Dendritic cell treated with granulocyte-macrophage colony-stimulating factor and Interleukin-4, amounts not matched to agents 40 ng/mL and 50 ng/mL, for 4 days (primary cell): ENCODE results near the gene BCL2.
"Not testable (repeated sequence)": the region's sequence is repeated elsewhere in the genome, so short reads cannot be mapped to it uniquely, and the experiment has no call there.

Source experiments
- H3K27ac Mint-ChIP-seq: one replicate; pipeline ENCODE4 v1.8.0; 2022; ENCODE audit warnings: mild to moderate bottlenecking, mixed read lengths
- H3K27me3 Mint-ChIP-seq: one replicate; pipeline ENCODE4 v1.8.0; 2022; ENCODE audit warnings: mild to moderate bottlenecking, mixed read lengths
- H3K36me3 Mint-ChIP-seq: one replicate; pipeline ENCODE4 v1.8.0; 2022; ENCODE audit warnings: low read depth, mixed read lengths
- H3K4me1 Mint-ChIP-seq: one replicate; pipeline ENCODE4 v1.8.0; 2022; ENCODE audit warnings: low read depth, mixed read lengths
- H3K4me3 Mint-ChIP-seq: one replicate; pipeline ENCODE4 v1.8.0; 2022; ENCODE audit warnings: mild to moderate bottlenecking, moderate library complexity, mixed read lengths
- H3K9me3 Mint-ChIP-seq: one replicate; pipeline ENCODE4 v1.8.0; 2022; ENCODE audit warnings: mixed read lengths
- intact Hi-C: fragments of 100-400 bp; cut with micrococcal nuclease; formaldehyde crosslinking; loops from one replicate; pipeline ENCODE4 v1.15.0; 2022

The BCL2 gene

GRCh38 chr18:63319383-63320122 is at the start of gene BCL2:
BCL2 (minus strand) TSS chr18:63319769.
- Mint-ChIP-seq H3K36me3 (no peaks in the 10 kb centered on the region), H3K4me1 (peaks cover 43% of the 10 kb centered on the region), H3K27me3 (peaks cover 22% of the 10 kb centered on the region), H3K27ac (peak within 1 kb of the TSS; percentile 80), H3K9me3 (no peaks in the 10 kb centered on the region), H3K4me3 (peak within 1 kb of the TSS; percentile 81)
- intact Hi-C loops = loop anchor here (5.0 to 10.0 kb wide), 2 partner anchors 55 to 82 kb away; no protein-coding TSS in a partner anchor

DNA sequence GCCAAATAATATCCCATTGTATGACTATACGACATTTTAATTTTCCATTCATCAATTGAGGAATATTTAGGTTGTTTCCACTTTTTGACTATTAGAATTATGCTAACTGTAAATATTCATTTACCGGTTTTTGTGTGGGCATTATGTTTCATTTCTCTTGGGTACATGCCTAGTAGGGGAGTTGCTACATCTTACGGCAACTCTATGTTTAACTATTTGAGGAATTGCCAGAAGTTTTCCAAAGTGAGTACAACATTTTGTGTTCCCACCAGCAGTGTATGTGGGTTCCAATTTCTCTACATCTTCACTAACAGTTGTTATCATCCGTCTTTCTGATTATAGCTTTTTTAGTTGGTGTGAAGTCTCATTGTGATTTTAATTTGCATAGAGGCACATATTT is 49.0 kb upstream of the BCL2 start:
- intact Hi-C loops = no loop called here
- H3K4me1 Mint-ChIP-seq = peaks cover 26% of the 10 kb centered on the region
- peak overlapping the region; percentile 84 for H3K4me3 Mint-ChIP-seq
- H3K27ac Mint-ChIP-seq = peak overlapping the region; percentile 82
- H3K9me3 Mint-ChIP-seq = no peaks in the 10 kb centered on the region
- H3K36me3 Mint-ChIP-seq = no peaks in the 10 kb centered on the region
- H3K27me3 Mint-ChIP-seq = peaks cover 2% of the 10 kb centered on the region

GRCh38 chr18:63367053-63367953 is 47.7 kb upstream of the BCL2 start, which contains the start of gene KDSR:
KDSR (minus strand) TSS chr18:63367206; CDS start chr18:63367118, 88 bp downstream.
- Mint-ChIP-seq H3K27me3 (peaks cover 2% of the 10 kb centered on the region), H3K4me3 (peak within 1 kb of the TSS; percentile 84), H3K36me3 (peaks cover 5% of the 10 kb centered on the region), H3K27ac (peak within 1 kb of the TSS; percentile 82), H3K4me1 (peaks cover 26% of the 10 kb centered on the region), H3K9me3 (no peaks in the 10 kb centered on the region)
- intact Hi-C loops = loop anchor here (1.0 to 2.0 kb wide), 2 partner anchors 55 to 131 kb away; partner anchors contain the start of gene VPS4B

GRCh38 chr18:63366213-63367052 is 46.9 kb upstream of the BCL2 start:
- peaks cover 26% of the 10 kb centered on the region for H3K4me1 Mint-ChIP-seq

GRCh38 chr18:63365876-63366212 is 46.3 kb upstream of the BCL2 start:
- Mint-ChIP-seq H3K27ac (peak overlapping the region; percentile 82), H3K4me1 (peaks cover 26% of the 10 kb centered on the region), H3K9me3 (no peaks in the 10 kb centered on the region), H3K36me3 (peaks cover 17% of the 10 kb centered on the region), H3K27me3 (peaks cover 2% of the 10 kb centered on the region), H3K4me3 (peak overlapping the region; percentile 84)
- intact Hi-C loops = loop anchor here (2.0 kb wide), 1 partner anchor 129 kb away; no protein-coding TSS in a partner anchor

More at GRCh38 chr18:63366213-63367052, 46.9 kb upstream of the BCL2 start:
- Mint-ChIP-seq H3K36me3 (peaks cover 14% of the 10 kb centered on the region), H3K27me3 (peaks cover 2% of the 10 kb centered on the region), H3K27ac (peak overlapping the region; percentile 82), H3K9me3 (no peaks in the 10 kb centered on the region), H3K4me3 (peak overlapping the region; percentile 84)
- intact Hi-C loops = loop anchor here (1.0 to 2.0 kb wide), 2 partner anchors 56 to 130 kb away; partner anchors contain the start of gene VPS4B

DNA sequence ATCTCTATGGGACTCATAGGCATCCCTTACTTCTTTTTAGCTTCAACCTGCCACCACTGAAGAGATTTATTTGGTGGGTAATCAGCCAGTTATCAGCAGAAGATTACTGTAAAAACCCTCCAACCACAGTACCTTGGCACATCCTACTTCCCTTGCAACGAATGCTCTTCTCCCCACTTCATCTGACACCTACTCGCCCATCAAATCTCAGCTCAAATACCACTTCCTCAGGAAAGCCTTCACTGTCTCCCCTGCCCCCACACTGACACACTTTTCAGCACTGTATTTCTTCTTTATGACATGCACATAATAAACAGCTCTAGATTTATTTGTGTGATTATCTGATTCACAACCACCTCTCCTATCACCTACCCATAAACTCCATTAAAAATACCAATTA is 44.4 kb upstream of the BCL2 start:
- Mint-ChIP-seq H3K9me3 (no peaks in the 10 kb centered on the region), H3K4me3 (no peak overlapping the region), H3K36me3 (peaks cover 36% of the 10 kb centered on the region), H3K27ac (no peak overlapping the region), H3K27me3 (peaks cover 2% of the 10 kb centered on the region), H3K4me1 (peaks cover 26% of the 10 kb centered on the region)
- intact Hi-C loops = no loop called here

- intact Hi-C loops, H3K27me3 Mint-ChIP-seq, H3K4me3 Mint-ChIP-seq, H3K9me3 Mint-ChIP-seq, H3K27ac Mint-ChIP-seq: not testable (repeated sequence)
- Mint-ChIP-seq H3K36me3 (peaks cover 40% of the 10 kb centered on the region), H3K4me1 (peaks cover 25% of the 10 kb centered on the region)
Measured at GRCh38 chr18:63363420-63363819, 43.9 kb upstream of the BCL2 start.

GRCh38 chr18:63356272-63356896 is 36.8 kb upstream of the BCL2 start:
- H3K27ac Mint-ChIP-seq = no peak overlapping the region
- peaks cover 90% of the 10 kb centered on the region for H3K36me3 Mint-ChIP-seq
- H3K9me3 Mint-ChIP-seq = no peaks in the 10 kb centered on the region
- no peak overlapping the region for H3K4me3 Mint-ChIP-seq
- intact Hi-C loops = loop anchor here (5.0 kb wide), 1 partner anchor 36 kb away; no protein-coding TSS in a partner anchor
- H3K27me3 Mint-ChIP-seq = no peaks in the 10 kb centered on the region
- H3K4me1 Mint-ChIP-seq = no peaks in the 10 kb centered on the region

DNA sequence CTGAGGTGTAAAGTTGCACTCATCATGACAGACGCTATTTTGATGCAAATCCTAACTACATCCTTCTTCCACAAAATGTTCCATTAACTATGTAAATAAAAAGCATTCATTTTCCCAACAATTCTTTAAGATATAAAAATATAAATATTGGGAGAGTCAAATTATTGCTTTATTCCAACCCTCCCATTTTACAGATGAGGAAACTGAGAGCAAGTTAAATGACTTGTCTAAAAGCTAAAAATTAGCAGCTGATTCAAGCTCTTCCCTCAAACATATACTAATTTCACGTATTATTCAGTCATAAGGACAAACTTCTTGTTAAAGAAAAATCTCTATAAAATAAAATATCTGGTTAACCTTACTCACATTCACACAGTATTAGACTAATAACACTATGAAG is 30.7 kb upstream of the BCL2 start:
- H3K27ac Mint-ChIP-seq = no peak overlapping the region
- H3K4me1 Mint-ChIP-seq = peaks cover under 1% of the 10 kb centered on the region
- H3K27me3 Mint-ChIP-seq = no peaks in the 10 kb centered on the region
- H3K9me3 Mint-ChIP-seq = no peaks in the 10 kb centered on the region
- H3K36me3 Mint-ChIP-seq = peaks cover 92% of the 10 kb centered on the region
- intact Hi-C loops = no loop called here
- no peak overlapping the region for H3K4me3 Mint-ChIP-seq

DNA sequence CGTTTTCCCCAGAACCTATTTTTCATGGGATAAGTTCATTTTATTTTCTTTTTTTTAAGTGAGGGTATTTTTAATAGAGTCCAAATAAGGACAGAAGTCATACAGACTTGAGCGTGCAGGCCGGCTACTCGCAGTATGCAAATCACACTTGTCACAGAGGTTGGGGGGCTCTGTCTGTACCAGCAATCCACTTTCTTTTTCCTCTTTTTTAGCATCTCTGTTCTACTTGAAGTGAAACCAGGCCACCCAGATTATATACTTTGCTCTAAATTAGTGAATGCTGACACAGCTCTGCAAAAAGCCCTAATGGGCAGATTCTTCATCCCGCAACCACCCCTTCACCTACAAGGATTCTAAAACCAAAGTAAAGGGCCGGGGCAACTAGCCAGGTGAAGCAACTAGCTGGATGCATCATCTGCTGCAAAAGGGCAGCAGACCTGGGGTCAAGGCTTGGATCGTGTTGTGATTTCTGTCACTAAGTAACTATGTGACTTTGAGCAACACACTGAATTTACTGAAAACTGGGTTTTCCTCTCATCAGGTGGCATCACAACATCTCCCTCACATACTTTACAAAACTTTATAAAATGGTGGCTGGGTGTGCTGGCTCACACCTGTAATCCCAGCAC is 29.1 kb upstream of the BCL2 start:
- Mint-ChIP-seq H3K27me3 (no peaks in the 10 kb centered on the region), H3K4me1 (peaks cover 5% of the 10 kb centered on the region), H3K9me3 (no peaks in the 10 kb centered on the region), H3K36me3 (peaks cover 92% of the 10 kb centered on the region), H3K27ac (no peak overlapping the region), H3K4me3 (no peak overlapping the region)
- intact Hi-C loops = loop anchor here (10.0 kb wide), 1 partner anchor 156 kb away; no protein-coding TSS in a partner anchor

DNA sequence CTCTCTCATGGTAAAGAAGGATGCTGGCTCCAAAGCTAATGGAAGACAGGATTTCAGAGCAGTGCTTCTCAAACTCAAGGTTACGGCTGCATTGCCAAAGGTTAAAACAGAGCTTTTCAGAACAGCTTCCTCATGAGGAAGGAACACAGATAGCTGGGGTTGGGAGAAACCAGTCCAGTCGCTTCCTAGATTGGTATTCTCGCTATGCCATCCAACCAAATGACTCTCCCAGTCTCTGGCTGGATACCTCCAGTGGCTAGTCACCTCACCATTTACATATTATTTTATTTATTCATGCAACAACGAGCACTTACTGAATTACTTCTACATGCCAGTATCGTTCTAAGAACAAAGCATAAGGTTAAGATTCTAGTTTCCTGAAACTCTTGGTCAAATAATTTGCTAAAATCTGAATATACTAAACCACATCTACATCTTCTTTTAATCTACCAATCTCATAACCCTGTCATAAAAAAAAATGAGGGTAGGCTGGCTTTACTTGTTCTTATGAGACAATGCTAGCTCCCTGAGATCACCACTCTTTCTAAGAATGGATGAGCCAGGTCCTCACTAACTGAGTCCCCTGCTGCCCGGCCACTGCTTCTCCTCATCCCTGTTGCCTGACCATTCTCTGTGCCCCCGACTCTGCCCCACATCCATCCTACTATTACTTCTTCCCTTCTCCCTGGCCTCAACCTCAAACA is 27.1 kb upstream of the BCL2 start:
- peaks cover 93% of the 10 kb centered on the region for H3K36me3 Mint-ChIP-seq
- peaks cover 5% of the 10 kb centered on the region for H3K4me1 Mint-ChIP-seq
- no peak overlapping the region for H3K4me3 Mint-ChIP-seq
- no peak overlapping the region for H3K27ac Mint-ChIP-seq
- intact Hi-C loops = loop anchor here (10.0 kb wide), 1 partner anchor 158 kb away; no protein-coding TSS in a partner anchor
- H3K27me3 Mint-ChIP-seq = no peaks in the 10 kb centered on the region
- no peaks in the 10 kb centered on the region for H3K9me3 Mint-ChIP-seq

- H3K4me3 Mint-ChIP-seq = no peak overlapping the region
- no peak overlapping the region for H3K27ac Mint-ChIP-seq
- no peaks in the 10 kb centered on the region for H3K9me3 Mint-ChIP-seq
- H3K27me3 Mint-ChIP-seq = no peaks in the 10 kb centered on the region
- peaks cover 5% of the 10 kb centered on the region for H3K4me1 Mint-ChIP-seq
- intact Hi-C loops = loop anchor here (10.0 kb wide), 1 partner anchor 159 kb away; no protein-coding TSS in a partner anchor
- H3K36me3 Mint-ChIP-seq = peaks cover 93% of the 10 kb centered on the region
Measured at GRCh38 chr18:63346031-63346430, 26.5 kb upstream of the BCL2 start.
